Stimulated activated CD8-positive, alpha-beta memory T cell treated with anti-CD3 and anti-CD28 coated beads, Interleukin-4, amount 100 ng/mL, for 48 hours (primary cell): ENCODE measurements around the gene TPP1.

Experiments used
- DNase-seq: peaks from one replicate; pipeline ENCODE4 v3.0.0-alpha.2; 2020

The TPP1 gene

GRCh38 chr11:6586434-6587359 lies 32.5 kb downstream of the TPP1 start:
- no peak for DNase-seq

GRCh38 chr11:6584528-6584927 lies 34.7 kb downstream of the TPP1 start:
- no peak for DNase-seq

- no peak for DNase-seq
Measured at GRCh38 chr11:6583584-6583983, 35.6 kb downstream of the TPP1 start.

GRCh38 chr11:6579681-6580080 lies 39.5 kb downstream of the TPP1 start:
- DNase-seq, result no peak

- no peak for DNase-seq
Measured at GRCh38 chr11:6578134-6578533, 41.1 kb downstream of the TPP1 start.

GRCh38 chr11:6576471-6577373 lies 42.5 kb downstream of the TPP1 start:
- no peak for DNase-seq

- DNase-seq, result no peak
Measured at GRCh38 chr11:6574816-6575715, 44.2 kb downstream of the TPP1 start.

- DNase-seq, result no peak
Measured at GRCh38 chr11:6572215-6572614, 47.0 kb downstream of the TPP1 start.

- DNase-seq, result no peak
Measured at GRCh38 chr11:6571434-6572008, 47.7 kb downstream of the TPP1 start.

GRCh38 chr11:6570691-6571427 lies 48.4 kb downstream of the TPP1 start:
- no peak for DNase-seq

- DNase-seq, result no peak
Measured at GRCh38 chr11:6569706-6570105, 49.5 kb downstream of the TPP1 start.

- DNase-seq, result no peak
Measured at GRCh38 chr11:6568191-6568918, 50.9 kb downstream of the TPP1 start.

GRCh38 chr11:6567371-6567745 lies 51.9 kb downstream of the TPP1 start:
- no peak for DNase-seq

GRCh38 chr11:6566704-6567370 lies 52.4 kb downstream of the TPP1 start:
- DNase-seq, result no peak

- no peak for DNase-seq
Measured at GRCh38 chr11:6565988-6566703, 53.1 kb downstream of the TPP1 start.

- no peak for DNase-seq
Measured at GRCh38 chr11:6565325-6565724, 53.9 kb downstream of the TPP1 start.

- DNase-seq, result no peak
Measured at GRCh38 chr11:6563667-6564066, 55.6 kb downstream of the TPP1 start.

GRCh38 chr11:6563121-6563619 lies 56.1 kb downstream of the TPP1 start:
- DNase-seq, result no peak
